Keratinocyte (primary cell): Measurements from ENCODE around the gene IARS2. TPM values are rescaled to one million over a fixed set of nuclear protein-coding genes. Genes with fewer than 3 reads are reported as not detected.

ENCODE experiments used
- DNase-seq: peaks from one replicate; pipeline ENCODE4 v3.0.0-alpha.2; 2011; ENCODE audit warnings: low read depth, missing footprints, low spot score
- FAIRE-seq: peaks from 2 replicates; lab custom pipeline; 2011; peaks lifted over from hg19 to GRCh38; lab: Jason Lieb, UNC
- H2AFZ ChIP-seq: 2 replicates; pipeline ENCODE4 v1.6.0; 2012; ENCODE audit warnings: low read length, control low read depth, inconsistent platforms; ENCODE audit not compliant: control insufficient read depth
- H3K27ac ChIP-seq: 2 replicates; pipeline ENCODE4 v1.5.1; 2011; ENCODE audit warnings: low read length; ENCODE audit not compliant: control insufficient read depth, insufficient read depth
- H3K27me3 ChIP-seq: 3 replicates; pipeline ENCODE4 v1.6.0; 2011; ENCODE audit warnings: low read length; ENCODE audit not compliant: control insufficient read depth, insufficient read depth; ENCODE audit errors: extremely low read depth
- H3K36me3 ChIP-seq, 2 experiments: 2 replicates in 1 of 2; 3 replicates in 1 of 2; pipeline ENCODE4 v1.5.1; 2011; ENCODE audit warnings: low read length in 2 of 2, mild to moderate bottlenecking in 1 of 2; ENCODE audit not compliant: control insufficient read depth in 2 of 2, insufficient read depth in 2 of 2; ENCODE audit errors: extremely low read depth in 1 of 2
- H3K4me1 ChIP-seq: 3 replicates; pipeline ENCODE4 v1.5.1; 2011; ENCODE audit warnings: low read length; ENCODE audit not compliant: control insufficient read depth, insufficient read depth; ENCODE audit errors: extremely low read depth
- H3K4me2 ChIP-seq: 3 replicates; pipeline ENCODE4 v1.6.0; 2011; ENCODE audit warnings: low read depth, low read length; ENCODE audit not compliant: control insufficient read depth, insufficient read depth; ENCODE audit errors: extremely low read depth
- H3K4me3 ChIP-seq, 3 experiments: fragments of 200-600 bp in 1 of 3; sonication (generic) in 1 of 3; 2 replicates in 2 of 3; 3 replicates in 1 of 3; pipeline ENCODE4 v1.5.1; 2011 to 2016; ENCODE audit warnings: low read length in 3 of 3, mild to moderate bottlenecking in 3 of 3, control low read depth in 2 of 3, inconsistent platforms in 1 of 3, low read depth in 1 of 3, mixed read lengths in 1 of 3, mixed run types in 1 of 3, moderate library complexity in 1 of 3; ENCODE audit not compliant: control insufficient read depth in 2 of 3, insufficient read depth in 2 of 3; ENCODE audit errors: extremely low read depth in 1 of 3
- H3K79me2 ChIP-seq: 2 replicates; pipeline ENCODE4 v1.6.0; 2012; ENCODE audit warnings: low read length; ENCODE audit not compliant: control insufficient read depth, insufficient read depth
- H3K9ac ChIP-seq: 3 replicates; pipeline ENCODE4 v1.6.0; 2011; ENCODE audit warnings: low read length; ENCODE audit not compliant: control insufficient read depth, insufficient read depth; ENCODE audit errors: extremely low read depth
- H3K9me1 ChIP-seq: 3 replicates; pipeline ENCODE4 v1.6.0; 2011; ENCODE audit warnings: low read length; ENCODE audit not compliant: control insufficient read depth, insufficient read depth; ENCODE audit errors: extremely low read depth
- H3K9me3 ChIP-seq: 2 replicates; pipeline ENCODE4 v1.5.1; 2012; ENCODE audit warnings: low read depth, low read length; ENCODE audit not compliant: control insufficient read depth
- H4K20me1 ChIP-seq: 3 replicates; pipeline ENCODE4 v1.6.0; 2011; ENCODE audit warnings: low read length; ENCODE audit not compliant: control insufficient read depth, insufficient read depth; ENCODE audit errors: extremely low read depth
- EZH2 ChIP-seq: IDR thresholded peaks from one replicate; pipeline ENCODE4 v1.6.1; 2012; ENCODE audit warnings: inconsistent platforms, mild to moderate bottlenecking, low read length, moderate library complexity
- dilution Hi-C: fragments of 300-500 bp; cut with MboI; formaldehyde crosslinking; loops from one replicate; pipeline ENCODE4 v1.7.0; 2020; ENCODE audit warnings: low sequenced_read_pairs; ENCODE audit not compliant: extremely low pct_ligation_motif_present
- polyA plus RNA-seq, 5 experiments: library from polyadenylated mRNA; depleted of rRNA in 3 of 5; stranded (reverse) in 3 of 5; stranded (forward) in 1 of 5; unstranded in 1 of 5; fragments of >200 nt; gene quantifications; 1 replicate in 1 of 5; 2 replicates in 3 of 5; 3 replicates in 1 of 5; pipeline versions ENCODE4 v1.2.1 to v1.2.3, GENCODE V29; 2011 to 2012; ENCODE audit warnings: missing spikeins in 2 of 5, low read depth in 1 of 5, low replicate concordance in 1 of 5
- TF ChIP-seq, protein P1 (sequence below), 3 experiments: IDR thresholded peaks in 1 of 3; conservative IDR thresholded peaks in 1 of 3; optimal IDR thresholded peaks in 1 of 3; 2 replicates in 2 of 3; 3 replicates in 1 of 3; pipeline versions ENCODE3 to v1.5.1; 2011; ENCODE audit warnings: low read length in 3 of 3, mild to moderate bottlenecking in 3 of 3, moderate library complexity in 2 of 3, control low read depth in 1 of 3, inconsistent platforms in 1 of 3; ENCODE audit not compliant: insufficient read depth in 2 of 3; ENCODE audit errors: extremely low read depth in 1 of 3

IARS2 gene
- polyA plus RNA-seq, 1 donor (not counting 4 experiments of a cell fraction or from before 2014, with no cell fraction given) = 69.0 TPM

GRCh38 chr1:220186752-220187151, 92.8 kb downstream of the IARS2 start:
- H4K20me1 ChIP-seq = no peaks in the 10 kb centered on the region
- no peak overlapping the region for H3K4me3 ChIP-seq
- H3K79me2 ChIP-seq = no peaks in the 10 kb centered on the region
- peaks cover 10 to 17% of the 10 kb centered on the region in 2 experiments for H3K36me3 ChIP-seq
- no peak overlapping the region for H3K27ac ChIP-seq
- no peaks in the 10 kb centered on the region for H3K9me1 ChIP-seq
- H3K9me3 ChIP-seq = no peaks in the 10 kb centered on the region
- H3K4me1 ChIP-seq = no peaks in the 10 kb centered on the region
- H3K4me2 ChIP-seq = no peak overlapping the region
- TF ChIP-seq, protein P1, sequence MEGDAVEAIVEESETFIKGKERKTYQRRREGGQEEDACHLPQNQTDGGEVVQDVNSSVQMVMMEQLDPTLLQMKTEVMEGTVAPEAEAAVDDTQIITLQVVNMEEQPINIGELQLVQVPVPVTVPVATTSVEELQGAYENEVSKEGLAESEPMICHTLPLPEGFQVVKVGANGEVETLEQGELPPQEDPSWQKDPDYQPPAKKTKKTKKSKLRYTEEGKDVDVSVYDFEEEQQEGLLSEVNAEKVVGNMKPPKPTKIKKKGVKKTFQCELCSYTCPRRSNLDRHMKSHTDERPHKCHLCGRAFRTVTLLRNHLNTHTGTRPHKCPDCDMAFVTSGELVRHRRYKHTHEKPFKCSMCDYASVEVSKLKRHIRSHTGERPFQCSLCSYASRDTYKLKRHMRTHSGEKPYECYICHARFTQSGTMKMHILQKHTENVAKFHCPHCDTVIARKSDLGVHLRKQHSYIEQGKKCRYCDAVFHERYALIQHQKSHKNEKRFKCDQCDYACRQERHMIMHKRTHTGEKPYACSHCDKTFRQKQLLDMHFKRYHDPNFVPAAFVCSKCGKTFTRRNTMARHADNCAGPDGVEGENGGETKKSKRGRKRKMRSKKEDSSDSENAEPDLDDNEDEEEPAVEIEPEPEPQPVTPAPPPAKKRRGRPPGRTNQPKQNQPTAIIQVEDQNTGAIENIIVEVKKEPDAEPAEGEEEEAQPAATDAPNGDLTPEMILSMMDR (optimal IDR thresholded peaks at IDR 0.05 in 1 of 3, IDR thresholded peaks at IDR 0.05 in 1 of 3, conservative IDR thresholded peaks at IDR 0.05 in 1 of 3; ENCODE audit: extremely low read depth in 1 of 3, insufficient read depth in 2 of 3, low read length in 3 of 3) = no peak
- TF ChIP-seq EZH2 = no peak
- FAIRE-seq (no peak), DNase-seq (no peak)
- dilution Hi-C loops = no loop called here
- no peaks in the 10 kb centered on the region for H3K27me3 ChIP-seq
- no peak overlapping the region for H2AFZ ChIP-seq
- H3K9ac ChIP-seq = no peak overlapping the region

DNA sequence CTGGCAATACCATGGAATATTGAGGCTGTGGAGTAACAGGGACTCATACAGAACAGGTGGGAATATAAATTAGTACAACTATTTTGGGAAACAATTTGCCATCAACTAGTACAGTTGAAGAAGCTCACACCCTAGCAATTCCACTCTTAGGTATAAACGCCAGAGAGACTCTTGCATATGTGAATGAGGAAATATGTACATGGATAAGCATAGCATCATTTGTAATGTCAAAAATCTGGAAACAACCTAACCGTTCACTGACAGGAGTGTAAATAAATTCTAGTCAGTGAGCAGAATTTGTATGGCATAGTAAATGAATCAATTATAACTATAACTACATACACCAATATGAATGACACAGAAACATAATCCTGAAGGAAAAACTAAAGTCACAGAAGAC, 94.6 kb downstream of the IARS2 start:
- Histone ChIP-seq H3K79me2 (no peaks in the 10 kb centered on the region), H2AFZ (no peak overlapping the region), H3K9ac (no peak overlapping the region), H3K27ac (no peak overlapping the region), H3K36me3 (peaks cover 9 to 17% of the 10 kb centered on the region in 2 experiments), H3K4me3 (no peak overlapping the region), H3K4me1 (no peaks in the 10 kb centered on the region), H3K9me1 (no peaks in the 10 kb centered on the region), H3K4me2 (no peak overlapping the region), H3K9me3 (no peaks in the 10 kb centered on the region), H3K27me3 (no peaks in the 10 kb centered on the region), H4K20me1 (no peaks in the 10 kb centered on the region)
- TF ChIP-seq, protein P1 (optimal IDR thresholded peaks at IDR 0.05 in 1 of 3, IDR thresholded peaks at IDR 0.05 in 1 of 3, conservative IDR thresholded peaks at IDR 0.05 in 1 of 3; ENCODE audit: extremely low read depth in 1 of 3, insufficient read depth in 2 of 3, low read length in 3 of 3) = no peak
- TF ChIP-seq EZH2 = no peak
- DNase-seq (no peak), FAIRE-seq (no peak)
- dilution Hi-C loops = no loop called here
